ENCODE results near the gene PACC1. TPM values are rescaled to one million over a fixed set of nuclear protein-coding genes. Genes with fewer than 3 reads are reported as not detected.

PACC1 gene
- total RNA-seq: 10 to 100 TPM in 1 of 2 experiments, 1 to 10 TPM in 1; 9.7 to 12.3 TPM
- polyA plus RNA-seq: 1 to 10 TPM; 8.8 to 9.4 TPM

GRCh38 chr1:212414328-212415106, at the start of gene PACC1:
Gene PACC1 (minus strand): TSS chr1:212414886. CDS start chr1:212414757, 129 bp downstream.
- Histone ChIP-seq H3K4me3 (ENCODE audit: low read length in 2 of 2) (peak within 1 kb of the TSS; percentile 90 to 92), H3K27me3 (ENCODE audit: insufficient read depth, low read length) (no peaks in the 10 kb centered on the region), H3K4me1 (ENCODE audit: insufficient read depth, low read length) (peaks cover 19% of the 10 kb centered on the region), H3K27ac (ENCODE audit: low read depth, low read length) (peak within 1 kb of the TSS; percentile 71), H3K36me3 (ENCODE audit: insufficient read depth, low read length) (peaks cover 14% of the 10 kb centered on the region), H3K9me3 (ENCODE audit: control insufficient read depth in 1 of 2, low read length in 2 of 2) (no peaks in the 10 kb centered on the region)
- Mint-ChIP-seq H3K4me3 (peak within 1 kb of the TSS; percentile 87 to 97 (median 96)), H3K4me1 (peaks cover 16 to 38% (median 24%) of the 10 kb centered on the region in 4 donors), H3K9me3 (no peaks in the 10 kb centered on the region), H3K27me3 (no peaks in the 10 kb centered on the region), H3K36me3 (peaks cover 18 to 27% of the 10 kb centered on the region in 2 donors), H3K27ac (peak within 1 kb of the TSS; percentile 88 to 96 (median 95))
- CTCF ChIA-PET (ENCODE audit: partially characterized antibody): interaction anchor here (0.6 to 2.0 kb wide), 9 partner anchors 16 to 379 kb away, joined by 3 to 9 read pairs (median 3); partner anchors contain the start of genes DTL and INTS7
- DNase-seq: peak; percentile 87 to 89 (median 88)
- intact Hi-C loops (cut with micrococcal nuclease): loop anchor here (1.0 kb wide), 3 partner anchors 18 to 379 kb away; partner anchors contain the start of genes DTL, INTS7 and NENF
- POLR2A ChIA-PET (ENCODE audit: partially characterized antibody): interaction anchor here (0.6 to 1.6 kb wide), 6 partner anchors 18 to 687 kb away, joined by 3 to 7 read pairs (median 4); partner anchors contain the start of genes DTL, INTS7 and NENF

- intact Hi-C loops (cut with micrococcal nuclease): no loop called here
- Histone ChIP-seq H3K4me3 (ENCODE audit: low read length in 2 of 2) (no peak overlapping the region), H3K36me3 (ENCODE audit: insufficient read depth, low read length) (no peaks in the 10 kb centered on the region), H3K4me1 (ENCODE audit: insufficient read depth, low read length) (no peaks in the 10 kb centered on the region), H3K27me3 (ENCODE audit: insufficient read depth, low read length) (no peaks in the 10 kb centered on the region), H3K27ac (ENCODE audit: low read depth, low read length) (no peak overlapping the region), H3K9me3 (ENCODE audit: control insufficient read depth in 1 of 2, low read length in 2 of 2) (no peaks in the 10 kb centered on the region)
- H3K9me3 Mint-ChIP-seq: peaks cover 0 to 3% (median 0%) of the 10 kb centered on the region in 8 donors
- no peaks in the 10 kb centered on the region for H3K36me3 Mint-ChIP-seq
- H3K27ac Mint-ChIP-seq: no peak overlapping the region
- peaks cover 0 to 1% of the 10 kb centered on the region in 2 donors for H3K27me3 Mint-ChIP-seq
- H3K4me3 Mint-ChIP-seq: no peak overlapping the region
- DNase-seq: no peak
- POLR2A ChIA-PET (ENCODE audit: partially characterized antibody): no interaction called here
- peaks cover 0 to 2% (median under 1%) of the 10 kb centered on the region in 4 donors for H3K4me1 Mint-ChIP-seq
- CTCF ChIA-PET (ENCODE audit: partially characterized antibody): interaction anchor here (0.6 to 4.2 kb wide), 5 partner anchors 8 to 393 kb away, joined by 3 to 26 read pairs (median 15); no protein-coding TSS in a partner anchor
Observed at GRCh38 chr1:212463565-212464285, 49.0 kb upstream of the PACC1 start.

- intact Hi-C loops (cut with micrococcal nuclease): no loop called here
- Mint-ChIP-seq H3K4me3 (no peak overlapping the region), H3K27ac (peak overlapping the region in 1 of 7 donors; percentile 19), H3K36me3 (no peaks in the 10 kb centered on the region), H3K27me3 (peaks cover 0 to 1% of the 10 kb centered on the region in 2 donors), H3K9me3 (no peaks in the 10 kb centered on the region), H3K4me1 (peaks cover 0 to 10% (median 0%) of the 10 kb centered on the region in 4 donors)
- ChIA-PET CTCF (ENCODE audit: partially characterized antibody) (interaction anchor here (0.7 to 4.2 kb wide), 2 partner anchors 12 to 15 kb away, joined by 3 to 26 read pairs; no protein-coding TSS in a partner anchor), POLR2A (ENCODE audit: partially characterized antibody) (no interaction called here)
- Histone ChIP-seq H3K4me3 (ENCODE audit: low read length in 2 of 2) (no peak overlapping the region), H3K4me1 (ENCODE audit: insufficient read depth, low read length) (no peaks in the 10 kb centered on the region), H3K27ac (ENCODE audit: low read depth, low read length) (no peak overlapping the region), H3K27me3 (ENCODE audit: insufficient read depth, low read length) (no peaks in the 10 kb centered on the region), H3K9me3 (ENCODE audit: control insufficient read depth in 1 of 2, low read length in 2 of 2) (no peaks in the 10 kb centered on the region), H3K36me3 (ENCODE audit: insufficient read depth, low read length) (no peaks in the 10 kb centered on the region)
- DNase-seq: no peak
Observed at GRCh38 chr1:212461916-212462660, 47.4 kb upstream of the PACC1 start.

- no peaks in the 10 kb centered on the region for H3K9me3 Mint-ChIP-seq
- no peaks in the 10 kb centered on the region for H3K27me3 ChIP-seq (ENCODE audit: insufficient read depth, low read length)
- ChIA-PET POLR2A (ENCODE audit: partially characterized antibody) (no interaction called here), CTCF (ENCODE audit: partially characterized antibody) (interaction anchor here (5.6 to 11.6 kb wide), 2 partner anchors 17 to 389 kb away, joined by 44 to 404 read pairs; no protein-coding TSS in a partner anchor)
- peaks cover 0 to 10% (median under 1%) of the 10 kb centered on the region in 4 donors for H3K4me1 Mint-ChIP-seq
- no peaks in the 10 kb centered on the region for H3K36me3 ChIP-seq (ENCODE audit: insufficient read depth, low read length)
- no peak overlapping the region for H3K4me3 Mint-ChIP-seq
- H3K27ac Mint-ChIP-seq: no peak overlapping the region
- H3K9me3 ChIP-seq (ENCODE audit: control insufficient read depth in 1 of 2, low read length in 2 of 2): no peaks in the 10 kb centered on the region
- intact Hi-C loops (cut with micrococcal nuclease): no loop called here
- peaks cover 3% of the 10 kb centered on the region for H3K4me1 ChIP-seq (ENCODE audit: insufficient read depth, low read length)
- no peaks in the 10 kb centered on the region for H3K36me3 Mint-ChIP-seq
- no peak overlapping the region for H3K4me3 ChIP-seq (ENCODE audit: low read length in 2 of 2)
- H3K27ac ChIP-seq (ENCODE audit: low read depth, low read length): no peak overlapping the region
- H3K27me3 Mint-ChIP-seq: peaks cover 0 to 1% of the 10 kb centered on the region in 2 donors
- DNase-seq: no peak
Observed at GRCh38 chr1:212460376-212460775, 45.7 kb upstream of the PACC1 start.

- Histone ChIP-seq H3K27ac (ENCODE audit: low read depth, low read length) (no peak overlapping the region), H3K36me3 (ENCODE audit: insufficient read depth, low read length) (no peaks in the 10 kb centered on the region), H3K27me3 (ENCODE audit: insufficient read depth, low read length) (no peaks in the 10 kb centered on the region), H3K4me3 (ENCODE audit: low read length in 2 of 2) (no peak overlapping the region), H3K4me1 (ENCODE audit: insufficient read depth, low read length) (peaks cover 3% of the 10 kb centered on the region), H3K9me3 (ENCODE audit: control insufficient read depth in 1 of 2, low read length in 2 of 2) (no peaks in the 10 kb centered on the region)
- Mint-ChIP-seq H3K27me3 (peaks cover 0 to 1% of the 10 kb centered on the region in 2 donors), H3K4me1 (peaks cover 0 to 10% (median under 1%) of the 10 kb centered on the region in 4 donors), H3K27ac (no peak overlapping the region), H3K36me3 (no peaks in the 10 kb centered on the region), H3K4me3 (no peak overlapping the region), H3K9me3 (no peaks in the 10 kb centered on the region)
- intact Hi-C loops (cut with micrococcal nuclease): loop anchor here (5.0 kb wide), 3 partner anchors 92 to 762 kb away; no protein-coding TSS in a partner anchor
- CTCF ChIA-PET (ENCODE audit: partially characterized antibody): interaction anchor here (1.0 to 11.6 kb wide), 4 partner anchors 18 to 779 kb away, joined by 3 to 404 read pairs (median 24); no protein-coding TSS in a partner anchor
- no peak for DNase-seq
- POLR2A ChIA-PET (ENCODE audit: partially characterized antibody): interaction anchor here (1.0 kb wide), 1 partner anchor 395 kb away, joined by 3 read pairs; no protein-coding TSS in a partner anchor
Observed at GRCh38 chr1:212459656-212460055, 45.0 kb upstream of the PACC1 start.

DNA sequence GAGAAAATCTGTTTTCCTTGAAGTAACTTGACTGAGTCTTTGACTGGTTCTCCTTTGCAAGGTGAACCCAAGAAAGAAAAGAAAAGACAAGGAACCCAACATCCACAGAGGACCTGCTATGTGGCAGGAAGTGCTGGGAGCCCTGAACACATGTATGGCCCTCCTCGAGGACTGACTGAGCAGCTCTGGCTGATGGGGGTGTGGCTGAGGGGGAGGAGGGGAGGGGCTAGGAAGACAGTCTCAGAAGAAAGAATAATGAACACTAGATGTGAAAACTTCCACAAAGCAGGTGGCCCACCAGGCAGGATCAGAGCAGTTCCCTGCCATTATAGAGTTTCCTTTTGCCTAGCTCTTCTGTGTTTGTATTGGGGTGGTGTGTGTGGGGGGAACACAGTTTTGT, 44.1 kb upstream of the PACC1 start:
- H3K9me3 ChIP-seq (ENCODE audit: control insufficient read depth in 1 of 2, low read length in 2 of 2): no peaks in the 10 kb centered on the region
- H3K36me3 ChIP-seq (ENCODE audit: insufficient read depth, low read length): no peaks in the 10 kb centered on the region
- CTCF ChIA-PET (ENCODE audit: partially characterized antibody): interaction anchor here (1.0 to 11.6 kb wide), 6 partner anchors 19 to 778 kb away, joined by 3 to 404 read pairs (median 17); partner anchors contain the start of gene NENF
- no peak for DNase-seq
- H3K4me1 ChIP-seq (ENCODE audit: insufficient read depth, low read length): peaks cover 3% of the 10 kb centered on the region
- H3K36me3 Mint-ChIP-seq: no peaks in the 10 kb centered on the region
- peaks cover 0 to 10% (median under 1%) of the 10 kb centered on the region in 4 donors for H3K4me1 Mint-ChIP-seq
- no peak overlapping the region for H3K4me3 ChIP-seq (ENCODE audit: low read length in 2 of 2)
- no peak overlapping the region for H3K4me3 Mint-ChIP-seq
- no peaks in the 10 kb centered on the region for H3K9me3 Mint-ChIP-seq
- H3K27me3 Mint-ChIP-seq: peaks cover 0 to 1% of the 10 kb centered on the region in 2 donors
- no peaks in the 10 kb centered on the region for H3K27me3 ChIP-seq (ENCODE audit: insufficient read depth, low read length)
- POLR2A ChIA-PET (ENCODE audit: partially characterized antibody): interaction anchor here (1.0 kb wide), 1 partner anchor 394 kb away, joined by 3 read pairs; no protein-coding TSS in a partner anchor
- H3K27ac Mint-ChIP-seq: no peak overlapping the region
- no peak overlapping the region for H3K27ac ChIP-seq (ENCODE audit: low read depth, low read length)
- intact Hi-C loops (cut with micrococcal nuclease): loop anchor here (5.0 kb wide), 3 partner anchors 92 to 762 kb away; no protein-coding TSS in a partner anchor
